ENCODE results near the gene ALG2.

DNA sequence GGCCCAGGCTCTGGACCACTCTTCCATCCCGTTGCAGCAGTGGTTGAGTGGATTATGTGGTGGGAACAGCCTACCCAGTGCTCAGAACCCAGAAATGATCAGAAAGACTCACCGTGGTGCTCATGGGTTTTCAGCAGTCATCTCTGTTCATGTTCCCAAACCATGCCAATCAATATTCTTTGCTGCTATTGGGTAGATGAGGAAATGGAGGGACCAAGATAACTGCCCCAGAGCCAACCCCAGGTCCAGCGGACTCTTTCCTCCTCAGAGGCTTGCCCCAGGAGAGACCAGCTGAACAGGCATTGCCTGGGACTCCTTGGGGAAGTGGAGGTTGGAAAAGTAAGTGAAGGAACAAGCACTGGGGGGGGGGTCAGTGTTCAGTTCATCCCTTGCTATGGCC, 38.1 kb downstream of the ALG2 start:
- TF ChIP-seq, protein P1, sequence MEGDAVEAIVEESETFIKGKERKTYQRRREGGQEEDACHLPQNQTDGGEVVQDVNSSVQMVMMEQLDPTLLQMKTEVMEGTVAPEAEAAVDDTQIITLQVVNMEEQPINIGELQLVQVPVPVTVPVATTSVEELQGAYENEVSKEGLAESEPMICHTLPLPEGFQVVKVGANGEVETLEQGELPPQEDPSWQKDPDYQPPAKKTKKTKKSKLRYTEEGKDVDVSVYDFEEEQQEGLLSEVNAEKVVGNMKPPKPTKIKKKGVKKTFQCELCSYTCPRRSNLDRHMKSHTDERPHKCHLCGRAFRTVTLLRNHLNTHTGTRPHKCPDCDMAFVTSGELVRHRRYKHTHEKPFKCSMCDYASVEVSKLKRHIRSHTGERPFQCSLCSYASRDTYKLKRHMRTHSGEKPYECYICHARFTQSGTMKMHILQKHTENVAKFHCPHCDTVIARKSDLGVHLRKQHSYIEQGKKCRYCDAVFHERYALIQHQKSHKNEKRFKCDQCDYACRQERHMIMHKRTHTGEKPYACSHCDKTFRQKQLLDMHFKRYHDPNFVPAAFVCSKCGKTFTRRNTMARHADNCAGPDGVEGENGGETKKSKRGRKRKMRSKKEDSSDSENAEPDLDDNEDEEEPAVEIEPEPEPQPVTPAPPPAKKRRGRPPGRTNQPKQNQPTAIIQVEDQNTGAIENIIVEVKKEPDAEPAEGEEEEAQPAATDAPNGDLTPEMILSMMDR (conservative IDR thresholded peaks at IDR 0.05; ENCODE audit: low read length): no peak
- TF ChIP-seq EZH2phosphoT487 (IDR thresholded peaks at IDR 0.05; ENCODE audit: borderline replicate concordance): no peak

Data from Loucy (cell line).